NOMO-1 treated with dmso at 0.1 percent for 144 hours (cell line): ENCODE measurements around the gene LRRTM4.

ENCODE experiments used
- DNase-seq: peaks from one replicate; lab custom pipeline; 2025; ENCODE audit not compliant: unreplicated experiment; lab: John Stamatoyannopoulos, UW

LRRTM4 gene

GRCh38 chr2:77479395-77479794 lies 42.8 kb downstream of the LRRTM4 start:
- no peak for DNase-seq

GRCh38 chr2:77470096-77470495 lies 52.1 kb downstream of the LRRTM4 start:
- DNase-seq, result no peak

GRCh38 chr2:77469106-77469505 lies 53.1 kb downstream of the LRRTM4 start:
- DNase-seq, result no peak

- DNase-seq, result no peak
These were observed 62.3 kb downstream of the LRRTM4 start for GRCh38 chr2:77459840-77460239.

- DNase-seq, result no peak
These were observed 64.0 kb downstream of the LRRTM4 start for GRCh38 chr2:77458216-77458615.

GRCh38 chr2:77457665-77458064 lies 64.5 kb downstream of the LRRTM4 start:
- DNase-seq, result no peak

GRCh38 chr2:77443076-77443475 lies 79.1 kb downstream of the LRRTM4 start:
- DNase-seq, result no peak

- no peak for DNase-seq
These were observed 87.3 kb downstream of the LRRTM4 start for GRCh38 chr2:77434880-77435279.

GRCh38 chr2:77428946-77429345 lies 93.2 kb downstream of the LRRTM4 start:
- no peak for DNase-seq

- DNase-seq, result no peak
These were observed 100.2 kb downstream of the LRRTM4 start for GRCh38 chr2:77421971-77422370.

- DNase-seq, result no peak
These were observed 103.6 kb downstream of the LRRTM4 start for GRCh38 chr2:77418537-77418936.

GRCh38 chr2:77404189-77404588 lies 118.0 kb downstream of the LRRTM4 start:
- DNase-seq, result no peak

- DNase-seq, result no peak
These were observed 123.1 kb downstream of the LRRTM4 start for GRCh38 chr2:77398970-77399600.

GRCh38 chr2:77397763-77398162 lies 124.4 kb downstream of the LRRTM4 start:
- no peak for DNase-seq

GRCh38 chr2:77395011-77395410 lies 127.2 kb downstream of the LRRTM4 start:
- no peak for DNase-seq

GRCh38 chr2:77391119-77391518 lies 131.1 kb downstream of the LRRTM4 start:
- no peak for DNase-seq

GRCh38 chr2:77387324-77387723 lies 134.9 kb downstream of the LRRTM4 start:
- no peak for DNase-seq

- DNase-seq, result no peak
These were observed 149.5 kb downstream of the LRRTM4 start for GRCh38 chr2:77372636-77373035.

GRCh38 chr2:77370511-77370910 lies 151.7 kb downstream of the LRRTM4 start:
- no peak for DNase-seq

- no peak for DNase-seq
These were observed 158.9 kb downstream of the LRRTM4 start for GRCh38 chr2:77363277-77363676.

GRCh38 chr2:77348821-77349220 lies 173.4 kb downstream of the LRRTM4 start:
- no peak for DNase-seq

- no peak for DNase-seq
These were observed 186.2 kb downstream of the LRRTM4 start for GRCh38 chr2:77336013-77336412.

- DNase-seq, result no peak
These were observed 193.8 kb downstream of the LRRTM4 start for GRCh38 chr2:77328134-77328931.
